GM12875 (cell line): Measurements from ENCODE around the gene CAMK1D.

Source experiments
- H3K4me3 ChIP-seq: one replicate; pipeline ENCODE4 v1.5.1; 2011; ENCODE audit warnings: low read depth, low read length, control low read depth
- TF ChIP-seq, protein P1 (sequence below): IDR thresholded peaks from 2 replicates; pipeline ENCODE4 v1.5.1; 2011; ENCODE audit warnings: low read depth, mild to moderate bottlenecking, control low read depth, inconsistent platforms, low read length, moderate library complexity, borderline replicate concordance; ENCODE audit not compliant: insufficient read depth

CAMK1D gene

GRCh38 chr10:12511651-12512050 is 162.3 kb downstream of the CAMK1D start:
- TF ChIP-seq, protein P1, sequence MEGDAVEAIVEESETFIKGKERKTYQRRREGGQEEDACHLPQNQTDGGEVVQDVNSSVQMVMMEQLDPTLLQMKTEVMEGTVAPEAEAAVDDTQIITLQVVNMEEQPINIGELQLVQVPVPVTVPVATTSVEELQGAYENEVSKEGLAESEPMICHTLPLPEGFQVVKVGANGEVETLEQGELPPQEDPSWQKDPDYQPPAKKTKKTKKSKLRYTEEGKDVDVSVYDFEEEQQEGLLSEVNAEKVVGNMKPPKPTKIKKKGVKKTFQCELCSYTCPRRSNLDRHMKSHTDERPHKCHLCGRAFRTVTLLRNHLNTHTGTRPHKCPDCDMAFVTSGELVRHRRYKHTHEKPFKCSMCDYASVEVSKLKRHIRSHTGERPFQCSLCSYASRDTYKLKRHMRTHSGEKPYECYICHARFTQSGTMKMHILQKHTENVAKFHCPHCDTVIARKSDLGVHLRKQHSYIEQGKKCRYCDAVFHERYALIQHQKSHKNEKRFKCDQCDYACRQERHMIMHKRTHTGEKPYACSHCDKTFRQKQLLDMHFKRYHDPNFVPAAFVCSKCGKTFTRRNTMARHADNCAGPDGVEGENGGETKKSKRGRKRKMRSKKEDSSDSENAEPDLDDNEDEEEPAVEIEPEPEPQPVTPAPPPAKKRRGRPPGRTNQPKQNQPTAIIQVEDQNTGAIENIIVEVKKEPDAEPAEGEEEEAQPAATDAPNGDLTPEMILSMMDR: no peak
- no peak overlapping the region for H3K4me3 ChIP-seq

- TF ChIP-seq, protein P1: no peak
- no peak overlapping the region for H3K4me3 ChIP-seq
Measured at GRCh38 chr10:12512332-12513002, 163.1 kb downstream of the CAMK1D start.

DNA sequence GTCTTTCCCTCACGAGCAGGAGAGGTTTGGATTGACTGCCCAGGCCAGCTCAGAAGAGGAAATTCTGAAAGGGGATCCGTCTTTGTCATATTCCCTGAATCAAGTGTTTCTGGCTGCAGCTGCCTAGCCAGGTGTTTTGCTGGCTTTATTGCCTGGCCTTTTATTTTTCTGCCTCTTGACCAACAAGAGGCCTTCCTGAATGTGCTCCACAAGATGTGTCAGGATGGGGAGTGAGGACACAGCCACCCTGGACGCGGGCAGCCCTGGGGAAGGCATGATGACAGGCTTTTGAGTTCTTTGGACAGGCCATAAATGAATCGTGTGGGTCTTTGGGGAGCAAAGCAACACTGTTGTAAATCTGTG is 163.6 kb downstream of the CAMK1D start:
- H3K4me3 ChIP-seq: no peak overlapping the region
- TF ChIP-seq, protein P1: no peak

DNA sequence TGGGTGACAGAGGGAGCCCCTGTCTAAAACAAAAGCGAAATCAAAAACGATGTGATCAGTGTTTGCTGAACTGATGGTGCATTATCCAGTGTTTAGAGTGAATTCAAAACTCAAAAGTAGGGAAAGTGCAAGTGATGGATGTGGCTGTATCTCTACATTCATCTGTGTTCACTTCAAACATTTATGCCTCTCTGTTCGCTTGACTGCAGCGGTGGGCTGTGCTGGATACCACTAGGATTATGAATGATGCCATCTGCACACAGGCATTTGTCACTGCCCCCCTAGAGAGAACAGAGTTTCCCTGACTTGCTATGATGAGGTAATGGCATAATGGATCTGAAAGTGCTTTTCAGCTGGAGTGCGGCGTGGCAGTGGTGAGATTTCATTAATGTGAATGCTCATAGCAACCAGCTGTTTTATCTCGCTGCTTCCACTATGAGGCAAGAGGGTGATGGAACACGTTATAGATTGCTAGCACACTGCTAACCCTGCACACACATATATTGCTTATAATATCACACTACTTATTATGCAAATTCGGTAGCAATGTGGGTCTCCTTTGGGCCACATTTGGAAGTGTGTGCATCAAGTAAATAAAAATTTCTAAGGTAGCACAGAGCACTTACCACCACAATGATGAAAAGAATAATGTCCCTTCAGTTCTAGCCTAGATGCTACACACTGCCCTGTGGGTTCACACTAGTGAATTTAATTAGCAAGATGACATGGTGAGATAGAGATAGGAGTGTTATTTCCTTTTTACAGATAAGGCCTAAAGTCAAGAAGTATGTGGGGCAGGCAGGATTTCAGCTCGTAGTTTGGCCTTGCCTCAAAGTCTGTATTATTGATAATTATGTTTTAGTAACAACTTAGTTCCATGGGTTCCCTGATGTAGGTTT is 164.7 kb downstream of the CAMK1D start:
- TF ChIP-seq, protein P1: no peak
- no peak overlapping the region for H3K4me3 ChIP-seq

DNA sequence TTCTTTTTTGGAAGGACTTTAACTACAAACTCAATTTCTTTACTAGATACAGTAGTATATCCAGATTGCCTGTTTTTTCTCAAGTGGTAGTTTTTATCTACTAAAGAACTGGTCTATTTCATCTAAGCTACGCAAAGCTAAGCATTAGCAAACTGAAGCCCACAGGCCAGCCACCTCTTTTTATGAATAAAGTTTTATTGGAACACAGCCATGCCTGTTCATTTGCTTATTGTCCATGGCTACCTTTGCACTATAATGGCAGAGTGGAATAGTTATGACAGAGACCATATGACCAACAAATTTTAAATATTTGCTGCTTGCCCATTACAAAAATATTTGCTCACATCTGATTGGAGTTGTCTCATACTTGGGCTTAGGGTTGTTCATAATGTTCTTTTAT is 168.7 kb downstream of the CAMK1D start:
- TF ChIP-seq, protein P1: no peak
- H3K4me3 ChIP-seq: no peak overlapping the region

DNA sequence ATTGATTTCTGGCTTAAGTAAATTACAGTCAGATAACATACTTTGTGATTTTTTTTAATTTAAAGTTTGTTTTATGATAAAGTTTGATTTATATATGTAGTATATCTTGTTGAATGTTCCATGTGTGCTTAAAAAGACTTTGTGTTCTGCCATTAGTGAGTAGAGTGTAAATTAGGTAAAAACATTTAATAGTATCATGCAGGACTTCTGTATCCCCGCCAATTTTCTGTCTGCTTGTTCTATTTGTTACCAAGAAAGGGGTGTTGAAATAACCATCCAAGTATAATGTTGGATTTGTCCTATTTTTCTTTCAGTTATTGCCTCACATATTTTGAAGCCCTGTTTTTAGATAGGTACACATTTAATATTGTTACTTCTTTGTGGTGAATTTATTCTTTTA is 172.1 kb downstream of the CAMK1D start:
- H3K4me3 ChIP-seq: no peak overlapping the region
- TF ChIP-seq, protein P1: no peak
